Mesendoderm (in vitro differentiated cells): ENCODE results near the gene VSIR.

ENCODE experiments used
- DNase-seq: peaks from one replicate; pipeline ENCODE4 v3.0.0; 2013
- H2AK5ac ChIP-seq: 2 replicates; pipeline ENCODE4 v1.6.1; 2013; ENCODE audit warnings: low read length, inconsistent platforms
- H2BK120ac ChIP-seq: 2 replicates; pipeline ENCODE4 v1.6.1; 2013; ENCODE audit warnings: low read depth, mild to moderate bottlenecking, low read length, moderate library complexity, mixed read lengths
- H2BK15ac ChIP-seq: replicated peaks from 2 replicates; pipeline ENCODE4 v1.6.1; 2013; ENCODE audit warnings: low read depth, mild to moderate bottlenecking, moderate library complexity
- H2BK5ac ChIP-seq: 2 replicates; pipeline ENCODE4 v1.6.1; 2013; ENCODE audit warnings: low read length, inconsistent platforms
- H3K18ac ChIP-seq: 2 replicates; pipeline ENCODE4 v1.6.1; 2013; ENCODE audit warnings: mild to moderate bottlenecking, low read length, mixed read lengths
- H3K23ac ChIP-seq: one replicate; pipeline ENCODE4 v1.6.1; 2013; ENCODE audit warnings: low read length
- H3K27ac ChIP-seq: 2 replicates; pipeline ENCODE4 v1.5.1; 2013; ENCODE audit warnings: low read depth, mild to moderate bottlenecking, inconsistent platforms, low read length, moderate library complexity
- H3K27me3 ChIP-seq: 2 replicates; pipeline ENCODE4 v1.6.1; 2013; ENCODE audit warnings: low read length, control low read depth, mild to moderate bottlenecking, inconsistent platforms; ENCODE audit not compliant: insufficient read depth, poor library complexity
- H3K36me3 ChIP-seq: 2 replicates; pipeline ENCODE4 v1.6.1; 2013; ENCODE audit warnings: low read length, inconsistent platforms; ENCODE audit not compliant: control insufficient read depth, insufficient read depth
- H3K4ac ChIP-seq: one replicate; pipeline ENCODE4 v1.6.1; 2013; ENCODE audit warnings: low read depth, mild to moderate bottlenecking, low read length, moderate library complexity
- H3K4me1 ChIP-seq: 2 replicates; pipeline ENCODE4 v1.6.1; 2013; ENCODE audit warnings: low read depth, low read length, inconsistent platforms; ENCODE audit not compliant: control insufficient read depth
- H3K4me2 ChIP-seq: 2 replicates; pipeline ENCODE4 v1.6.1; 2013; ENCODE audit warnings: low read length
- H3K4me3 ChIP-seq: 2 replicates; pipeline ENCODE4 v1.5.1; 2013; ENCODE audit warnings: mild to moderate bottlenecking, low read length
- H3K56ac ChIP-seq: one replicate; pipeline ENCODE4 v1.6.1; 2013; ENCODE audit warnings: low read length
- H3K79me1 ChIP-seq: 2 replicates; pipeline ENCODE4 v1.6.1; 2013; ENCODE audit warnings: low read length, inconsistent platforms
- H3K79me2 ChIP-seq: 2 replicates; pipeline ENCODE4 v1.6.1; 2013; ENCODE audit warnings: mild to moderate bottlenecking, low read length; ENCODE audit not compliant: control insufficient read depth, insufficient read depth
- H3K9ac ChIP-seq: 2 replicates; pipeline ENCODE4 v1.6.1; 2013; ENCODE audit warnings: low read length, inconsistent platforms
- H4K5ac ChIP-seq: one replicate; pipeline ENCODE4 v1.6.1; 2013; ENCODE audit warnings: low read length
- H4K8ac ChIP-seq: one replicate; pipeline ENCODE4 v1.6.1; 2013; ENCODE audit warnings: low read depth, mild to moderate bottlenecking, control low read depth, low read length, moderate library complexity
- WGBS: extraction: QIAGEN DNeasy Blood & Tissue Kit; methylation state at CpG from one replicate; pipeline ENCODE4 v1.1.7; 2013; ENCODE audit warnings: low lambda C conversion rate, missing lambda C conversion rate; ENCODE audit not compliant: insufficient coverage; ENCODE audit errors: extremely low coverage; 5-methylcytosine and 5-hydroxymethylcytosine counted together

The VSIR gene

DNA sequence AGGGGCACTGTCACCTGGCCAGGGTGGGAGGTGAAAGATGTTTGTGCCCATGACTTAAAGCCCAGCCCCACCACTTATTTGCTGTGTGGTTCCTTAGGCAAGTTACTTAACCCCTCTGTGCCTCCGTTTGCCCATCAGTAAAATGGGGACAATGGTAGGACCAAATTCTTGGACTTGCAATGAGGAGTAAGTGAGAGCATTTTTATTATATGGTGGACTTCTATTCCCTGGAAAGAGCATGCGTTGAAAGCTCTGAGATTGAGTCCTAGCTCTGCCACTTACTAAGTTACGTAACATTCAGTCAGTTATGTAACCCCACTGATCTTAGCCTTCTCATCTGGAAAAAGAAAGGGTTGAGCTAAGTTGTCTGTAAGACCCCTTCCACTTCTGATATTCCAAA lies 18.8 kb downstream of the VSIR start:
- no peak overlapping the region for H2BK5ac ChIP-seq
- no peak overlapping the region for H3K4ac ChIP-seq
- H3K4me1 ChIP-seq = no peaks in the 10 kb centered on the region
- no peak overlapping the region for H3K27ac ChIP-seq
- no peak overlapping the region for H3K18ac ChIP-seq
- no peak overlapping the region for H3K4me3 ChIP-seq
- H3K4me2 ChIP-seq = no peak overlapping the region
- no peak overlapping the region for H3K56ac ChIP-seq
- H3K79me2 ChIP-seq = no peaks in the 10 kb centered on the region
- no peak overlapping the region for H2AK5ac ChIP-seq
- H3K23ac ChIP-seq = no peak overlapping the region
- H4K8ac ChIP-seq = no peak overlapping the region
- H4K5ac ChIP-seq = no peak overlapping the region
- H2BK15ac ChIP-seq = no peak overlapping the region
- no peak overlapping the region for H2BK120ac ChIP-seq
- DNase-seq = no peak
- no CpG with 5 or more reads among the region's 3 CpGs for WGBS
- H3K27me3 ChIP-seq = no peaks in the 10 kb centered on the region
- no peaks in the 10 kb centered on the region for H3K79me1 ChIP-seq
- H3K9ac ChIP-seq = no peak overlapping the region
- H3K36me3 ChIP-seq = no peaks in the 10 kb centered on the region

DNA sequence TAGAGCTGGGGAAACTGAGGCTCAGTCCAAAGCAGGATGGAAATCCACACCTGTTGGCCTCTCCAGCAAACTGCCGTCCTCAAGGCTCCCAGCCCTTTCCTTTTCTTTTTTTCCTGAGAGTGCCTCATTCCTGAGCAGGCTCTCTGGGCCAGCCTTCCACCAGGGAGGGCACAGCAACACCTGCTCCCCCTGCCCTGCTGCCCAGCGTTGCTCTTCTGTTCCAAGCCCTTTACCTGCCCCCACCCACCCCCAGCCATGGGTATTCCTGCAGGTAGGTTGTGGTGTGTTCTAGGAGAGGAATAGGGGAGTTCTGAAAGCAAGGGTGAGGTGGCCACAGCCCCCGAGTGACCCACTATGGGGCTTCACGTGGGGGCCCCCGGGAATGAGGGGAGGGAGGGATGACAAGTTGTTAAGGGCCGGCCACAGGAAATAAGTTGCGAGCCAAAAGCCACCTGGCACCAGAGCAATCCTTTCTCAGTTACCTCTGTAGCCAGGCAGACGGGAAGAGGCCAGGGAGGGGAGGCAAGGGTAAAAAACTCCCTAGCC lies 19.3 kb downstream of the VSIR start:
- no CpG with 5 or more reads among the region's 8 CpGs for WGBS
- Histone ChIP-seq H3K4me1 (no peaks in the 10 kb centered on the region), H3K56ac (no peak overlapping the region), H3K36me3 (no peaks in the 10 kb centered on the region), H4K5ac (no peak overlapping the region), H3K79me1 (no peaks in the 10 kb centered on the region), H3K27ac (no peak overlapping the region), H2BK120ac (no peak overlapping the region), H3K27me3 (no peaks in the 10 kb centered on the region), H3K18ac (no peak overlapping the region), H2AK5ac (no peak overlapping the region), H3K4ac (no peak overlapping the region), H3K23ac (no peak overlapping the region), H4K8ac (no peak overlapping the region), H3K4me2 (no peak overlapping the region), H3K79me2 (no peaks in the 10 kb centered on the region), H2BK5ac (no peak overlapping the region), H2BK15ac (no peak overlapping the region), H3K4me3 (no peak overlapping the region), H3K9ac (no peak overlapping the region)
- DNase-seq = no peak

DNA sequence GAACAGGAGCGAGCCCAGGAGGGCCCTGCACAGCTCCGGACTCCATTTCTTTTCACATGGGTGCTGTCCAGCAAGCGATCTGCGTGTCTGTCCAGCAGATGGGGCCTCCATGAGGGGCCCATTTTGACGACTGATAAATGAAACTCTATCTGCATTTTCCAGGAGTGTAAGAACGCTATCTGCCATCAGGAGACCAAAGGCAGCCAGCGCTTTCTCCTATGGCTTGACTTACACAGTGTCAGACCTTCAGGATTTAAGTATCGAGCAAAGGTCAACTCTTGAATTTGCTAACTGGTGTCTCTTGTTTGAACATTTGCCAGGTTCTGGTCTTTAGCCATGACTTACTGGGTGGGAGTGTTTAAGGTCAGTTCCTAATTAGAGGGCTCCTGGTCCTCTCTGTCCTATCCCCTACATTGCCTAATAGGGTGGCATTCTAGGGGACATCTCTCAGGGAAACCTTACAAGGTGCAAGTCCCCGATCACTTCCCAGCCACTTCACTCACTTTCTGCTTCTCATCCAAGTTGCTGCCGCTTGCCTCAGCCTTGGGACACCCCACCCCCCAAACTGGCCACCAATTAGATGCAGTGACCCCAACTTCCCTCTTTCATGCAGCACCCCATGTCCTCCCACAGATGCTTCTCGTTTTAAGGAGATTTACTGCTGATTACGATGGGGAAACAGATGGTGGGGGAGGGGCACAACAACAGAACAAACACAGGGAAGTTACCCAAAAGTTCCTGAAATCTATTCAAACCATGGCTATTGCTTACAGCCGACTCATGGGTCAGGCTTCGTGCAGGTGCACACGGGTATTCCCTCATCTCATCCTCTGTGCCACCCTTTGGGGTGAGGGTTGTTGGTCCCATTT lies 20.0 kb downstream of the VSIR start:
- no peak overlapping the region for H2BK5ac ChIP-seq
- H3K4me3 ChIP-seq = no peak overlapping the region
- H3K27ac ChIP-seq = no peak overlapping the region
- no peak overlapping the region for H3K18ac ChIP-seq
- H4K5ac ChIP-seq = no peak overlapping the region
- H2BK15ac ChIP-seq = no peak overlapping the region
- H4K8ac ChIP-seq = no peak overlapping the region
- H3K4me2 ChIP-seq = no peak overlapping the region
- H3K56ac ChIP-seq = no peak overlapping the region
- no peak overlapping the region for H3K9ac ChIP-seq
- no peak for DNase-seq
- no peaks in the 10 kb centered on the region for H3K36me3 ChIP-seq
- no peaks in the 10 kb centered on the region for H3K79me2 ChIP-seq
- no peaks in the 10 kb centered on the region for H3K27me3 ChIP-seq
- no peaks in the 10 kb centered on the region for H3K4me1 ChIP-seq
- no CpG with 5 or more reads among the region's 15 CpGs for WGBS
- H3K4ac ChIP-seq = no peak overlapping the region
- H2AK5ac ChIP-seq = no peak overlapping the region
- no peak overlapping the region for H3K23ac ChIP-seq
- no peak overlapping the region for H2BK120ac ChIP-seq
- H3K79me1 ChIP-seq = no peaks in the 10 kb centered on the region

DNA sequence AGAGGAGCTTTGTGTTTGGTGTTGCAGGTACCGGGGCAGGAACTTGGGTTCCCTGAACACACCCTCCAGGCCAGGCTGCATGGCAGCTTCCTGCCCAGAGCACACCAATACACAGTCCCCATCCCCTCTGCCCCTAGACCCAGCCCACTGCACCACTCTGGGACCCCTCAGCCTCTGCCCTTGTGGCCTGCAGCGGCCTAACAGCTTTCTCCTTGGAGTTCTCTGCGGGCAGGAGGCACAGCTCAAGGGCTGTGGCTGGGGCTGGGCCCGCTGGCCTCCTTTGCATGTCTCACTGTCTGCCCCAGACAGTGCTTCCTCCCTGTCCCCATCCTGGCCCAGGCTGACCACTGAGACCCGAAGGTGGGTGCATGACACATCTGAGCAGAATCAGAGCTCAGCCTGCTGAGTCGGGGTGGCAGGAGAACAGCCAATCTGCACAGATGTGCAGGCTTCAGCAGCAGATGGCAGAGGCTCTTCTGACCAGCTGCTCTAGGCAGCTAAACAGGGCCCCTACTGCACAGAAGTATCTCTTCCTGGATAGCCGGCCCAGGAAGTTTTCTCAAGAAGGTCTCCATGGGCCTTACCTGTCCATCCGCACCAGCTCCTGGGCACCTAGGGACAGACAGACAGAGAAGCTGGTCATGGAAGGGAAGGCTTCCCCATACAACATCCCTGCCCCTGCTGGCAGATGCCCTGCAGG lies 20.8 kb downstream of the VSIR start:
- Histone ChIP-seq H2BK5ac (no peak overlapping the region), H3K4ac (no peak overlapping the region), H3K4me2 (no peak overlapping the region), H3K23ac (no peak overlapping the region), H2BK120ac (no peak overlapping the region), H3K27me3 (no peaks in the 10 kb centered on the region), H2AK5ac (no peak overlapping the region), H3K9ac (no peak overlapping the region), H3K27ac (no peak overlapping the region), H2BK15ac (no peak overlapping the region), H3K18ac (no peak overlapping the region), H3K79me2 (no peaks in the 10 kb centered on the region), H3K36me3 (no peaks in the 10 kb centered on the region), H3K79me1 (no peaks in the 10 kb centered on the region), H4K8ac (no peak overlapping the region), H4K5ac (no peak overlapping the region), H3K4me3 (no peak overlapping the region), H3K4me1 (no peaks in the 10 kb centered on the region), H3K56ac (no peak overlapping the region)
- no peak for DNase-seq
- no CpG with 5 or more reads among the region's 8 CpGs for WGBS

DNA sequence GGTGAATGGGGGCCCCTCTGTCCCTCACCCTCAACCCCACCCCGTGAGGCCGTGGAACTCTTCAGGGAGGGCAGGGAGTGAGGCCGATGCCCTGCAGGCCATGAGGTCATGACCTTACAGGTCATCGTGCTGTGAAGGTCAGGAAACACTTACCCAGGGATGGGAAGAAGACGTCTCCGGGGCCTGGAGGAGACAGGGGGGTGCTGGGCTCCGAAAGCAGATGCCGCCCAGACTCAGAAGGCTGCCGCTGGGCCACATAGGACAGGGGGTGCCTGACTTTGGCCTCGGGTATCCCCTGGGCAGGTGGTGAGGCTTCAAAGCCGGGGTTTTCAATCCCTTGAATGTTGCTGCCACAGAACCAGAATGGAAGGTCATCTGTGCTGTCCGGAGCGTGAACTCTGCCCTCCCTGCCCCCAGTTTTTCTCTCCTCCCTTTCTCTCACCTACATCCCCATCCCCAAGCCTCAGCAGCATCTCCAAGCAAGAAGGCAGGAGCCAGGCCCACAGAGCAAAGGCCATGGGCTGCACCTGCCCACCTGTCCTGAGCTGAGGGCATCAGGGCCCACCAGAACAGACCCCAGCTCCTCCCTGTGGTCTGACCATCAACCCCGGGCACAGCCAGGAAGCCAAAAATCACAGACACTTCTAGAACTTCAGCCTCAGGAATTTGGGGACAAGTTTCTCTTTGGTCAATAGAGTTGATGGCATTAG lies 21.6 kb downstream of the VSIR start:
- H3K27ac ChIP-seq = no peak overlapping the region
- H3K18ac ChIP-seq = no peak overlapping the region
- no peak overlapping the region for H4K5ac ChIP-seq
- H4K8ac ChIP-seq = no peak overlapping the region
- no peaks in the 10 kb centered on the region for H3K27me3 ChIP-seq
- no CpG with 5 or more reads among the region's 14 CpGs for WGBS
- no peaks in the 10 kb centered on the region for H3K79me2 ChIP-seq
- H3K4me1 ChIP-seq = no peaks in the 10 kb centered on the region
- no peak overlapping the region for H2BK5ac ChIP-seq
- H3K9ac ChIP-seq = no peak overlapping the region
- no peak overlapping the region for H3K23ac ChIP-seq
- H2BK15ac ChIP-seq = no peak overlapping the region
- H3K4ac ChIP-seq = no peak overlapping the region
- H3K56ac ChIP-seq = no peak overlapping the region
- no peak overlapping the region for H3K4me3 ChIP-seq
- H2BK120ac ChIP-seq = no peak overlapping the region
- H3K79me1 ChIP-seq = no peaks in the 10 kb centered on the region
- H3K36me3 ChIP-seq = no peaks in the 10 kb centered on the region
- H2AK5ac ChIP-seq = no peak overlapping the region
- H3K4me2 ChIP-seq = no peak overlapping the region
- no peak for DNase-seq
